WI38 (cell line): ENCODE measurements around the gene KRTAP4-5.
"Not testable (repeated sequence)": the region's sequence is repeated elsewhere in the genome, so short reads cannot be mapped to it uniquely, and the experiment has no call there.

Source experiments
- H3K4me3 ChIP-seq: 2 replicates; pipeline ENCODE4 v1.5.1; 2011; ENCODE audit warnings: low read depth, mild to moderate bottlenecking, control low read depth, low read length
- TF ChIP-seq, protein P1 (sequence below): IDR thresholded peaks from 2 replicates; pipeline ENCODE4 v1.5.1; 2012; ENCODE audit warnings: low read depth, mild to moderate bottlenecking, control low read depth, low read length

Gene KRTAP4-5

DNA sequence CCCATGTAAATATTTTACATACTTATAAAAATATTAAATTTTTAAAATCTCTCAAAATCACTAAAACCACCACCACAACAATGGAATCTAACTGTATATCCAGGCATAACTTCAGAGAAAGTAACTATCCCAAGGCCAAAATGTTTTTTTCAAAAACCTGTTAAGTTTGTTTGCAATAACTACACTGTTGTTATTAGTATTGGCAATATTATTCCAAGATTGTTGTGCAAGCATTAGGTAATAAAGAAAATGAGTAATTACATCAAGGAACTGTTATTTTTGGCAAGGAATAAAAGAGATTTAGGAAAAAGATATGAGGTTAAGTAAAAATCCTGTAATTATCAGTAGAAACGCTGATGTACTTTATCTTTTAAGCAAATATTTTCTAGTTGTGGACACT lies 22.3 kb downstream of the KRTAP4-5 start:
- TF ChIP-seq, protein P1, sequence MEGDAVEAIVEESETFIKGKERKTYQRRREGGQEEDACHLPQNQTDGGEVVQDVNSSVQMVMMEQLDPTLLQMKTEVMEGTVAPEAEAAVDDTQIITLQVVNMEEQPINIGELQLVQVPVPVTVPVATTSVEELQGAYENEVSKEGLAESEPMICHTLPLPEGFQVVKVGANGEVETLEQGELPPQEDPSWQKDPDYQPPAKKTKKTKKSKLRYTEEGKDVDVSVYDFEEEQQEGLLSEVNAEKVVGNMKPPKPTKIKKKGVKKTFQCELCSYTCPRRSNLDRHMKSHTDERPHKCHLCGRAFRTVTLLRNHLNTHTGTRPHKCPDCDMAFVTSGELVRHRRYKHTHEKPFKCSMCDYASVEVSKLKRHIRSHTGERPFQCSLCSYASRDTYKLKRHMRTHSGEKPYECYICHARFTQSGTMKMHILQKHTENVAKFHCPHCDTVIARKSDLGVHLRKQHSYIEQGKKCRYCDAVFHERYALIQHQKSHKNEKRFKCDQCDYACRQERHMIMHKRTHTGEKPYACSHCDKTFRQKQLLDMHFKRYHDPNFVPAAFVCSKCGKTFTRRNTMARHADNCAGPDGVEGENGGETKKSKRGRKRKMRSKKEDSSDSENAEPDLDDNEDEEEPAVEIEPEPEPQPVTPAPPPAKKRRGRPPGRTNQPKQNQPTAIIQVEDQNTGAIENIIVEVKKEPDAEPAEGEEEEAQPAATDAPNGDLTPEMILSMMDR, result no peak
- H3K4me3 ChIP-seq, result no peak overlapping the region

DNA sequence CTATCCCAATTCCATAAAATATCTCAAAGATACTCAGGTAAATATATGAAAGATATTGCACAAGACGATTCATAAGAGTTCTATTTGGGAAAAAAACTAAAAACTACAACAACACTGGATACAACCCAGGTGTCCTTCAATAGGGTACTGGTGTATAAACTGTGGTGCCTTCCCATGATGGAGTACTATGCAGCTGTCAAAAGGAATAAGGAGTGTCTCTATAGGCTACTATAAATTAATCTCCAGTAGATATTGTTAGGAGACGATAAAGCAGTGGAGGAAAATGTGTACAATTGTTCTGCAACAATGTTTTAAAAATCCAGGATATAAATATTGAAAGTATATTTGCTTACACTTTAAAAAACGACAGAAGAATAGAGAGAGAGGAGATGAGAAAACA lies 23.2 kb downstream of the KRTAP4-5 start:
- H3K4me3 ChIP-seq, result no peak overlapping the region
- TF ChIP-seq, protein P1, result no peak

DNA sequence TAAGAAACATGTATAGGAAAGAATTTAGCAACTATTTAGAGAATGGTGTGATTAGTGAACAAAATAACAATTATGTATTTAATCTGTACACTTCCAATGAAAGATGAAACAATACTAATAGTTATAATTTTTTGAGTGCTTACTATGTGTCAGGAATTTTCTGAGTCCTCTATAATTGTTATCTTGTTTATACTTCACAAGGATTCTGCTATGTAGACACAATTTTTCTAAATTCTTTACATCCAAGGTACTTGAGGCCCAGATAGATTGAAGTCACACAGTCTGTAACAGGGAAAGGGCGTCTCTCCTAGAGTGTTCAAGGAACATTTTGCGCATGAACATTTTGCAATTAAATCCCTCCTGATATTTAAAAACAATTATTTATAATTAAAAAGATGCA lies 24.6 kb downstream of the KRTAP4-5 start:
- TF ChIP-seq, protein P1, result no peak
- H3K4me3 ChIP-seq, result no peak overlapping the region

DNA sequence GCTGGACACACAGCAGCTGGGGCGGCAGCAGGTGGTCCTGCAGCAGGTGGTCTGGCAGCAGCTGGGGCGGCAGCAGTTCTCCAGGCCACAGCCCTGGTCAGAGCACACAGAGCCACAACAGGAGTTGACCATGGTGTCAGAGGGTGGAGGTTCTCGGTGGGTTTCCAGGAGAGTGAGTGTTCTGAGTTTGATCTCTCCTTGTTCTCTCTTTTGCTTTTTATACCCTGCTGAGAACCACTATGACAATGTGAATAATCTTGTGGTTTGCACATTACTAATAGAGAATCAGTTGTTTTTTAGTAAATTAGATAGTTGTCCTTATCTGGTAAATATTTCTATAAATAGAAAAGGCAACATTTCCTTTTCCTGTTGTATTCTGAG lies 25.6 kb downstream of the KRTAP4-5 start, which contains the start of gene KRTAP4-12:
KRTAP4-12 (minus strand) TSS at position 192 of the 381 bp plus-strand sequence; CDS start at position 132, 60 bp downstream.
- H3K4me3 ChIP-seq, result not testable (repeated sequence)

DNA sequence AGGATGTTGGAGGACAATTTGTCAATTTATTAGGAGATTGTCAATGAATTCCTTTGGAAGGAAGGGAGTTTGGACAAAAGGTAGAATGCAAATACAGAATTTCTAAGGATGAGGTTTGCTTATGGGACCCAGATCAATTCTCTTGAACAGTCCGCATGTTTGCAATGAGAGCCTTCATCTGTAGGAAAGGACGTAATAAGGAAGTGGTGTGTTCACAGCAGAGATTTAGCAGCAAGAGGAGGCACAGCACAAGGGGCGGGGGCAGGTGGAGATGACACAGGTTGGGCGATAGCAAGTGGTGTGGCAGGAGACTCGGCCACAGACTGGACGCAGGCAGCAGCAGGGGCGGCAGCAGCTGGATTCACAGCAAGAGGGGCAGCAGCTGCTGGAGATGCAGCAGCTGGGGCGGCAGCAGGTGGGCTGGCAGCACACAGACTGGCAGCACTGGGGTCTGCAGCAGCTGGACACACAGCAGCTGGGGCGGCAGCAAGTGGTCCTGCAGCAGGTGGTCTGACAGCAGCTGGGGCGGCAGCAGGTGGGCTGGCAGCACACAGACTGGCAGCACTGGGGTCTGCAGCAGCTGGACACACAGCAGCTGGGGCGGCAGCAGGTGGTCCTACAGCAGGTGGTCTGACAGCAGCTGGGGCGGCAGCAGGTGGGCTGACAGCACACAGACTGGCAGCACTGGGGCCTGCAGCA lies 26.2 kb downstream of the KRTAP4-5 start:
- H3K4me3 ChIP-seq, result not testable (repeated sequence)

DNA sequence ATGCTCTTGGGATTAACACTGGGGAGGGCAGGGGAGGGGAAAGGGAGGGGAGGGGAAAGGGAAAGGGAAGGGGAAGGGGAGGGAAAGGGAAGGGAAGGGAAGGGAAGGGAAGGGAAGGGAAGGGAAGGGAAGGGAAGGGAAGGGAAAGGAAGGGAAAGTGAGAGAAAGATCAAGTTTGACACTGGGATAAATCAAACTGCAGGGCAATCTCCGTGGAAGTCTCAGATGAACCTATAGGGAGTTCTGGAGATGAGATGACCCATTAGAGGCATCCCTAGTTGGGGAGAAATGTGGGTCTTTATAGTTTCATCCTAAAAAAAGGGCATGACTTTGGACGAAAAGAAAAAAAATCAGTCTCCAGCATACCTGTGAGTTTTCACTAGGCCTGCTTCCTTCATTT lies 27.9 kb downstream of the KRTAP4-5 start:
- TF ChIP-seq, protein P1, result no peak
- no peak overlapping the region for H3K4me3 ChIP-seq

DNA sequence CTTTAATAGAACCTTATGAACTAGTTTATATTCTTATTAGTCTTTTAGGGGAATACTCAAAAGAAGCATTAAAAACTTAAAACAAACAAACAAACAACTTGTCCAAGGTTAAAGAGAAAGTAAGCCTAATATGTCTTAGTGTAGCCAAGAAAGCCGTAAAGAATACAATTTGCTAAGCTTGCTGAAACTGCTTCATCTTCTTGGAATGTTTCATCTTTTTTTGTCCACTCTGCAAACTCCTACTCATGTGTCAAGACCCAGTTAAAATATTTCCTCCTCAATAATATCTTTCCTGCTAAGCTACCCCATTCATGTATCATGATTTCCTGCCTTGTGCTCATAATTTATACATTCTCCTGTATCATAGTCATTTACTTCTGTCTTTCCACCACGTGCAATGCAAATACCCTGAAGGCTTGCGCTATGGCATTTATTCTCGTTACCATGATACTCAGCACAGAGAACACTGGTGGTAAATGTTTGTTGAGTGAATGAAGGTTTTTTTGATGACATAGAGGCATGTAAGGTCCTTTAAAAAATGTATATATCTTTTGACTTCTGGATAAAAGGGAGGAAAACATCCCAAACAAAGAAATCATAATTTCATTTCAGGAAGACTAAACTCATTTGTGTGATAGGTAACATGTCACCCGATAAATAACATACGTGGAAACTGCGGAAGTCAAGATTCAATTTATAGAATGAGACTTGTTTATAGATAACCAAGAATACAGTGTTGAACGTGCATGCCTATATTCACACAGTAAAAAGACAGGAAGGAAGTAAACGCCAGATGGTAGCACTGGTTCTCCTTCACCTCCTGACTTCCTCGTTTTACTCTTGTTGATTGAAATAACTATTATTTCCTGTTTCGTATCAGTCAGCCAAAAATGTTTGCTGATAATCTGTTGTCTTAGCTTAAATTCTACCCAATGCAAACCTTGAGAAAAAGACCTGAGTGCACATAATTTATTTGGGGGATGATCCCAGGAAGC lies 29.6 kb downstream of the KRTAP4-5 start:
- not testable (repeated sequence) for H3K4me3 ChIP-seq

DNA sequence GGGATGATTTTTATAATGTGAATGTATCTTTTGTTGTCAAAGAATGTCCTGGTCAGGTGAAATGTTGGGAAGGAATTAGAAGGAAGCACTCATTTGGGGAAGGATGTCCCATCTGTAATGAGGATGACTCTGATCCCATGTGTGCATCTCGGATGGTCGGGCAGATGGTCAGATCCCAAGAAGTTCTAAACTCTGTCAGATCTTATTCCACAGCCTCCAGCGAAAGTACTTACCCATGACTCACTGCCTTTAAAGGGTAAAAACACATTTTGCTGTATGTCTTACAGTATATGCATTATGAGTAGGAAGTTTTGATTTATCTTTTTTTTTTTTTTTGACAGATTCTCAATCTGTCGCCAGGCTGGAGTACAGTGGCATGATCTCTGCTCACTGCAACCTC lies 30.9 kb downstream of the KRTAP4-5 start:
- no peak overlapping the region for H3K4me3 ChIP-seq
- TF ChIP-seq, protein P1, result no peak

DNA sequence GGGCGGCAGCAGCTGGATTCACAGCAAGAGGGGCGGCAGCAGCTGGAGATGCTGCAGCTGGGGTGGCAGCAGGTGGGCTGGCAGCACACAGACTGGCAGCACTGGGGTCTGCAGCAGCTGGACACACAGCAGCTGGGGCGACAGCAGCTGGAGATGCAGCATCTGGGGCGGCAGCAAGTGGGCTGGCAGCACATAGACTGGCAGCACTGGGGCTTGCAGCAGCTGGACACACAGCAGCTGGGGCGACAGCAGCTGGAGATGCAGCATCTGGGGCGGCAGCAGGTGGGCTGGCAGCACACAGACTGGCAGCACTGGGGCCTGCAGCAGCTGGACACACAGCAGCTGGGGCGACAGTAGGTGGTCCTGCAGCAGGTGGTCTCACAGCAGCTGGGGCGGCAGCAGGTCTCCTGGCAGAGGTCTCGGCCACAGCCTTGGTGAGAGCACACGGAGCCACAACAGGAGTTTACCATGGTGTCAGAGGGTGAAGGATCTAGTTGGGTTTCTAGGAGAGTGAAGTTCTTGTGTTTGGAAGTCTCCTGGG lies 31.7 kb downstream of the KRTAP4-5 start, which contains the start of gene KRTAP4-11:
KRTAP4-11 (minus strand) TSS at position 528 of the 541 bp plus-strand sequence; CDS start at position 470, 58 bp downstream.
- not testable (repeated sequence) for H3K4me3 ChIP-seq
